Measurements from ENCODE around the gene RBM33.

Gene RBM33

DNA sequence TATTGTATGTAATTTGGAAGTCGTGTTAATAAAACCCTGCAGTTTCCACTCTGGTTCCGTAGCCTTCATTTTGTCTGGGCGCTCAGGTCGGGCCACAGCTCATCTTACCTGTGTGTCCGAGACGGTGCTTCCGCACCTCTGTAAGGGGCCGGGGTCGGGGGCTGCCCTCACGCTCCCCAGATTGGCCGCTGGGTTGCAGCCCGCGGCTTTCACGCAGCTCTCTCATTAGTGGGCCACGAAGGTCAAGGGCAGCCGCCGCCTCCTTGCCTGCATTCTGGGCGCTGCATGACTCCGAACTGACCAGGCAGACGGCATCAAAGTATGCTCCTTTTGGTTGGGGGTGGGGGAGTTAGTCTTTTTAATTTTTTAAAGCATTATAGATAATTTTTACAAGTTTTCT is 137.0 kb downstream of the RBM33 start:
- no peak for DNase-seq

DNA sequence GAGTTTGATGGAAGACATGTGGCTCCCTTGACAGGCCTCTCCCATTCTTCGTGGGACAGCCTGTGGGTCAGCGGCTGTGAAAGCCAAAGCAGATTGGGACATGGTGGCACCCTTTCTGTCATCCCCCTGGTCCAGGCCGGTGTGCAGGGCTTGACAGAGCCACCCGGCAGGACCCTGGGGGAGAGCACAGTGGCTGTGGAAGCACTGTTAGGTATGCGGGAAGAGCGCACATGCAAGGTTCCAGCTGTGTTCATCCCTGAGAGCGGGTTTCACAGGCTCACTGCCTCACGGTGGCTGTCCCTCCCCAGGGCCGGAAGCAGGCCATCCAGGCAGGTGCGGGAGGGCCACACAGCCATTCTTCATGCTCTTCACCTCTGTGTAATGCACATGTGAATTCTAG is 138.0 kb downstream of the RBM33 start:
- DNase-seq = no peak

DNA sequence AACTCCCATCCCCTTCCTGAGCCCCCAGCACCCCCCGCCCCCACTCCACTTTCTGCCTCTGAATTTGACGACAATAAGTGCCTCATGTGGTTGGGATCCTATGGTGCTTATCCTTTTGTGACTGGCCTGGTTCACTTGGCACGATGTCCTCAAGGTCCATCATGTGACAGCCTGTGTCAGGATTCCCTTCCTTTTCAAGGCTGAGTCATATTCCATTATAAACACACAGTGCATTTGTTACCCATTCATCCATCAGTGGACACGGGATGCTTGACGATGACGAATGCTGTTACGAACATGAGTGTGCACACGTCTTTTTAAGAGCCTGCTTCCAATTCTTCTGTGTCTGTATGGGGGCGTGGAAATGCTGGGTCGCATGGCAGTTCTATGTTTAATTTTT is 141.1 kb downstream of the RBM33 start:
- no peak for DNase-seq

DNA sequence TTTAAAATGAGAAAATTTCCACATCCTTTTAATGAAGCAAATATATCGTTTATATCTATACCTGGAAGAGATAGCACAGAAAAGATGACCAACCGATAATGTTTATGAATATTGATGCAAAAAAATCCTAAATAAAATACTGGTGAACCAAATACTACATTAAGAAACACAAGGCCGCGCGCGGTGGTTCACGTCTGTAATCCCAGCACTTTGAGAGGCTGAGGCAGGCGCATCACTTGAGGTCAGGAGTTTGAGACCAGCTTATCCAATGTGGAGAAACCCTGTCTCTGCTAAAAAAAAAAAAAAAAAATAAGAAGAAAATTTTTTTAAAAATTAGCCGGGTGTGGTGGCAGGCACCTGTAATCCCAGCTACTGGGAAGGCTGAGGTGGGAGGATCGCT is 142.0 kb downstream of the RBM33 start:
- DNase-seq = no peak

DNA sequence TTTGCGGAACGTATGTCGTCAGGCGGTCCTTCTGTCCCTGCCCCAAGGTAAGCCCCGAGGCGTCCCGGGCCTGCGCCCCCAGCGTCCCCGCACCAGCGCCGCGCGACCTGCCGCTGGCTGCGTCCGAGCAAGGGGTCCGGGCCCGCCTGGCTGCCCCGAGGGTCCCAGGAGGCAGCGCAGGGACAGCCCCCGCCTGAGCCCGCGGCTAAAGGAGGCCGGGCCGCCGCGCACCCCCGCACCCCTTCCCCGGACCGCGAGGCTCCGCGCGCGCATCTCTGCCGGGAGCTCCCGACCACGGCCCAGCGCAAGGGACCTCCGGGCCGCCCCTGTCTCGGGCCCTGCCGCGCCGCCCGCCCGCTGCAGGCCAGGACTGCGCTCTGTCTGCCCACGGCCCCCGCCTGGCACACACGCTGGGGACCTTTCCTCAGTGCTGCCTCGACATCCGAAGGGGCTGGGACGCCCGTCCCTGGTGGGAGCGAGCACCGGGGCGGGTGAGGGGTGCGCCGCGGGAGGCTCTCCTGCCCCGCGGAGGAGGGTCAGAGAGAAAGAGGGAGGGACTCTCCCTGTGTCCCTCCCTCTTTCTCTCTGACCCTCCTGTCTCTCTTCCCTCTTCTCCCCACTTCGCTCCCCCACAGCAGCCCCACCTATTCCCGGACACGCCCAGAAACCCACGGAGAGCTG is 142.8 kb downstream of the RBM33 start:
- DNase-seq = no peak

DNA sequence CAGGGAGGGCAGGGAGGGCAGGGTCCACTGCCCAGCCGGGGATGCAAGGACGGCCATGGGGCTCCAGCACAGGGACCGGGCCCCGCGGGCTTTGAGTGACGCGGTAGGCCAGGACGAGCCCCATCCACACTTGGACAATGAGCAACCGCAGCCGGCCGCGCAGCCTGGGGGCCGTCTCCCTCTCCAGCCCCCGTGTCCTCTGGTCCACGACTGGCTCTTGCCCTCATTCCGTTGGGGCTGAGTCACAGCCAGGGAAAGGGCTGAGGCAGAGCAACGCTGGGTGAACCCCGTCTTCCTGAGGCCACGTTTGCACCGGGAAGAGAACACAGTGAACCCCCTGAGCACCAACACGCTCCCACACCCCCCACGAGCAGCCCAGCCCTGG is 144.1 kb downstream of the RBM33 start:
- DNase-seq = no peak

DNA sequence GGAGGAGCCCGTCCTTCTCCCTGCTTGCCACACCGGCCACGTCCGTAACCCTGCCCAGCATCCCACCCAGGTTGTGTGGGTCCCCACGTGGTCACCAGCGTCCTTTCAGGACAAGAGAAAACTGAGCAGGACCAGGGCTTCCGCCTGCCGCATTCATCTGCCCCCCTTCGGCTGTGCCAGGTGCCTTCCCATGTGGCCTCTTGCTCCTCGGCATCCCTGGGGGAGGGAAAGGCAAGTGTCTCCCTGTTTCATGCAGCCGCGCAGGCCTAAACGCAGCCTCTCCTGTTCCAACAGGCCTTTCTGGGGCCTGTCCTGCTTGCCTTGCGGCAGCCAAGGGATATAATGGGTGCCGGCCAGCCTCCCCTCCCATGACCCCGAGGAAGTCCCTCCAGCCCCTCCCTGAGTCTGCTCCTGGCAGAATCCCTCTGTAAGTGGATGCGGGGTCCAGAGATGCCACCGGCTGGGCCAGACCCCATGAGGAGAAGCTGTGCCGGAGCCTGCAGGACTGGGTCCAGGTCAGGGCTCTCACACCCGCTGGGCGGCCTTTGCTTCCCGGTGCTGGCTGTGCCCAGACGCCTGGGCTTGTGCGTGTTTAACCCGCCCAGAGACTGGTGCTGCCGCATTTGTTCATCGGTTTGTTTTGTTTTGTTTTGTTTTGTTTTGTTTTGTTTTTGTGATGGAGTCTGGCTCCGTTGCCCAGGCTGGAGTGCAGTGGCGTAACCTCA is 144.7 kb downstream of the RBM33 start:
- DNase-seq = no peak

DNA sequence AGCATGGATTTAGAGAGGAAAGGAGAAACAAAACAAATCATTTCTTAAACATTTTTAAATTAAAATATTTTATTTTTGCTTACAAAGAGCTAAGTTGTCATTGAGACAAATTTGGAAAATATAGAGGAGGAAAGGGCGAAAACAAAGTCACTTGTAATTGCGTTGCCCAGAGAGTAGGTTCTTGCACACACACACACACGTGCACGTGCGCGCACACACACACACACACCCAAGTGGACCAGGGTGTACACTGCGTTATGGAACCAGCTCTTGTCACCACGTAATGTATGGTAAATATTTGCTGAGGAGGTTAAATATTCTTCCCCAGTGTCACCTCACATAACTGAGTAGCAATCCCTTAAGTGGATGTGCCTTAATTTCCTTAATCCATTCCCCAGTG is 146.2 kb downstream of the RBM33 start:
- no peak for DNase-seq

DNA sequence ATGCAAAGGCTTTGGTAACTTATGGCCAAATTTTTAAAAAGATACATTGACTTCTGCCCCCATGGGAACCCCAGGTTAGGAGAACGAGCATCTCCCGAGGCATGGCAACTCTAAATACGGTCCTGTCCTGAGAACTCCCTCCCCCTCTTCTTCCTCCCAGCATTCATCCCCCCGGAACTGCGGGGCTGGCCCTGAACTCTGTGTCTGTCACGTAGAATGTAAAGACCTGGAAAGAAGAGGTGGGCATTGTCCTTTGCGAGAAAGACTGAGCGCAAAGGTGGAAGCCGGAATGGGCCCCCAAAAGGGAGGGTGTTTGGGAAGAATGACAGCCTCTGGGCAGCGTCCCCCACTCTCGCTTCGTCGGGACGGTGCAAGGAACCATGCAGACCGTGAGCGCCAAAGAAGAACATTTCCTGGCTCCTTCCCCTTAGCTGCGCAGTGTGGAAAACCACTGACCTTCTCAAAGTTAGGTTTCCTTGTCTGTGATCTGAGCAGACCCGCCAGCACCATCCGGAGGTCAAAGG is 146.8 kb downstream of the RBM33 start:
- DNase-seq = no peak

DNA sequence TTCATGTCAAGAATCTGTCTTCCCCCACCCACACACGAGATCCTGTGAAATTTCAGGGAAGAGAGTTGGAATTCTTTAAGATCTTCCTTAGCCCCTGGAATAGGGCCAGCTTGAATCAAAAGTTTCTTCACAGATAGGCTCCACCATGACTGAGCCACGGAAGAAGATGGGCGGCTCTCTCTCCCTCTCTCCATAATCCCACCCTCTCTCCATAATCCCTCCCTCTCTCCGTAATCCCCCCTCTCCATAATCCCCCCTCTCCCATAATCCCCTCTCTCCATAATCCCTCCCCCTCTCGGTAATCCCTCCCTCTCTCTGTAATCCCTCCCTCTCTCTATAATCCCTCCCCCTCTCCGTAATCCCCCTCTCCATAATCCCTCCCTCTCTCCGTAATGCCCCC is 147.4 kb downstream of the RBM33 start:
- DNase-seq = no peak

DNA sequence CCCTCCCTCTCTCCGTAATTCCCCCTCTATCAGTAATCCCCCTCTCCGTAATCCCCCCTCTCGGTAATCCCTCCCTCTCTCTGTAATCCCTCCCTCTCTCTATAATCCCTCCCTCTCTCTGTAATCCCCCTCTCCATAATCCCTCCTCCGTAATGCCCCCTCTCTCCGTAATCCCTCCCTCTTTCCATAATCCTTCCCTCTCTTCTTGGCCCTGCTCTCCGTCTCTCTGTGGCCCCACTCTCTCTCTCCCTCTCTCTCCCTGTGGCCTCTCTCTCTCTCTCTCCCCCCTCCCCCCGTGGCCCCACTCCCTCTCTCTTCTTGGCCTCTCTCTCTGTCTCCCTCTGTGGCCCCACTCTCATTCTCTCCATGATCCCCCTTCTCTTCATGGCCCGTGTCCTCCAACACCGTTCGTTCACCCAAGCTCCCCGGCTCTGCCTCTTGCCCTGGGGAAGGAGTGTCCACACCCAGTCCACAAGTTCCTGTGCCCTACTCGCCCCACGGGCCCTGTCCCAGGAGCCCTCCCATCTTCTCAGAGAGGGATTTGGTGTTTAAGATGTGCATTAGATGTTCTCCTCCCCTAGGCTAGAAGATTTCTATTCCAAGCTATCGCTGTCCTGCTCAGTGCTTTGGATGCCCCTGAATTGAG is 148.0 kb downstream of the RBM33 start:
- DNase-seq = no peak

DNA sequence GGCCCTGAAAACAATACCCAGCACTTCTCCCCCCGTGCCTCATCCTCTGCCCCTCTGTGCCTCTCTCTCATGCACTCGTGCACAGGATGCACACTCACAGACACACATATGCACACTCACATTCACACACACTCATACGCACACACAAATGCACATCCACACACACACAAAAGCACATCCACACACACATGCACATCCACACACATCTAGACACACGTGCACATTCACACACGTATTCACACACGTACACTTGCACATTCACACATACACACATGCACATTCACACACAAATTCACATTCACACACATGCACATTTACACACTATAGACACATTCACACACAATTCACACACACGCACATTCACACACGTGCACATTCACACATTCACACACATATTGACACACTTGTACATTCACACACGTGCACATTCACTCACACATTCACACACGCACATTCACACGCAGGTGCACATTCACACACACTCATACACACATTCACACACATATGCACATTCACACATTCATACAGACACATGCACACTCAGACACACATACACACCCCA is 148.6 kb downstream of the RBM33 start:
- DNase-seq = no peak

DNA sequence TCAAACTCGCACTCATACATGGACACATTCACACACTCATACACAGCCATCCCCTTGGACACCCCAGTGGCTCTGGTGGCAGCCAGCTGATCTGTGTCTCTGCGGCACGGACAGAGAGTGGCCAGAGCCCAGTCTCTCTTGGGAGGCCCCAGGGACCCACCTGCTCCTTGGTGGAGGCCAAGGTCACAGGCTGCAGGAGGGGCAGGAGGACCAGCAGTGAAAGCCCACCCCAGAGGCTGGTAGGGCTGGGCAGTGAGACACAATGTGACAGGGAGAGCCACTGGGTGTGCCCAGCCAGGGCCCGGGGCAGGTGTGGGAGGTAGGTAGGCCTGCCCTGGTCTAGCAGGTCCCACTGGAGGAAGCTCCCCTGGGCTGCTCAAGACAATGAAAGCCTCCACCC is 149.3 kb downstream of the RBM33 start:
- no peak for DNase-seq

DNA sequence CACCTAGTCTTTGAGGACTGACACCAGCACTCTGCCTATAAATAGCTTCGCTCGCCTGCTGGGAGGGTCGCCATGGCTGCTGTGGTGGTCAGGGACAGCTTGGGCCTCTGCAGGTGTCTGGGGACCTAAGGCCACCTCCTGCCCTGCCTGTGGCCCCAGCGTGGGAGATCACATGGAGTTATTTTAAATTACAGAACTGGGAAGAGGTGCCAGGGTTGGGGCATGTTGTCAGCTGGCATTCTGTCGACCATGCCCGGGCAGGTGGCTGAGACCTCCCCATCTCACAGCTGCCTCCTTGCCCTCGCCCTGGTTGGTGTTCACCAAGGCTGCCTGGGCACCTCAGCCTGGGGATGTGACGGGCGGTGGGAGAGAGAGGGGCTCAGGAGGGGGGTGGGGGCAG is 149.7 kb downstream of the RBM33 start:
- DNase-seq = no peak

DNA sequence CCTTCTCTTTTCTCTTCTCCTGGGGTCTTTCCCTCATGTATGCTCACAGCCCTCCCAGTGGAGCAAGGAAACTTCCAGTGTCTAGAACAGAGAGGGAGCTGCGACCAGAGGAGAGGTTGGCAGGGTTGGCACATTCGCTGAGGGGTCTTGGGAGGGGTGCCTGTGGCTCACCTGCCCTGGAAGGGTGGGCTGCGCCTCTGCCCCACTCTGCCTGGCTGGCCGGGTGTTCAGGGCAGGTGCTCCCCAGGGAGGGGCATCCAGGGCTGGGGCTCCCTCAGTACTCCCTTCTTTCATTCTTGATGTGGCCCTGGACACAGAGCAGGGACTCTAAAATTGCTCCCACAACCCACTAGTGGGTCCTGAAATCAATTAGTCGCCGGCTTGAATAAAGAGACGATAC is 150.9 kb downstream of the RBM33 start:
- DNase-seq = no peak

DNA sequence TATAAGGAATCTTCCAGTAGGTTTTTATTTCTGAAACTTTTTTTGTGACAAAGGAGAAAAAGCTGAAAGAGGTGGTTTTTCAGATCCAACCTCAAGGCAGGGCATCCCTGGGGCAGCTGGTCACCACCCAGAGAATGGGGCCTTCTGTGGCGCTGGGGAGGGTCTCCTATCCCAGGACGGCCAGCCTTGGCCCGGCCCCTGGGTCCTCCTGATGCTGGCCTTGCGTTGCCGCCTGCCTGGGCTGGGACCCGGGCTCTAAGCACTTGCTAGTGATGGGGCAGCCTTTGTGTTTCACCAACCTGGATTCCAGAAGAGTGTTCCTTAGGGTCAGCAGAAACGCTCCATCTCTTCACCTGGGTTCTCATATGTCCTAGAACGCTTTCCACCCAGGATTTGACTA is 151.5 kb downstream of the RBM33 start:
- no peak for DNase-seq

DNA sequence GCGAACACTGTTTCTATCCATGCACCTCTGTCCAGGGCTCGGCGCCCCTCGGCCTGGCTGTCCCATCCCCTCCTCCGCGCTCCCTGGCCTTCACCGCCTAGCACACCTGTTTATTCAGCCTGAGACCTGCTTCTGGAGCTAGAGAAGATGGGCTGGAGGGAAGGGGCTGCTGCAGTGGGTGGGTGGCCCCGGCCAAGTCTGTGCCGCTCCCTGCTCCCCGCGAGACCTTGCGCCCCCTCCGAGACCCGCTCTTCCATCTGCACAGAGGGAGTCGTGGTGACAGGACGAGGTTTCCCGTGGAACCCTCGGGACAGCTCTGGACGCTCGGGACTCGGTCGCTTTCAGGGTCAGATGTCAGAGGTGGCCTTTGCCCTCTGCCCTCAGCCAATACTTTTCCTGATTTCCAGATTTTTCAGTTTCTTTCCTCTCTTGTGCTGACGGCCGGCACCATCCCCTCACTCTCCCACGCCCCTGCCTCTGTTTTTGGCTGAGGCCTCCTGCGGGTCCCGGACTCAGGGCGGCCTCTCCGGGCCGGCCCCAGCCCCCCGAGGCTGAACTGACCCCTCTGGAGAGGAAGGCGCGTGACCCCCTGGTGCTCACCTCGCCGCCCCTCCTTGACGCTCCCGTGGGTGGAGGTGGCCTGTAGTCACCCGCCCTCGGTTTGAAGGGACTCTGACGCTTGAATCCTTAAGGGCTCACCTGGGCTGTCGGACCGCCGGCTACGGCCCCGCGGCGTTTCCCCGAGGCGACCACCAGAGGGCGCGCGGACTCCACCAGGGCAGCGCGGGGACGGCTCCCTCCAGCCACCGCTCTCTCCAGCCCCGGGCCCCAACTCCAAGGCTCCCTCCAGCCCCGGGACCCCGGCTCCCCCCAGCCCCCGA is 152.2 kb downstream of the RBM33 start:
- DNase-seq = peak; percentile 27

DNA sequence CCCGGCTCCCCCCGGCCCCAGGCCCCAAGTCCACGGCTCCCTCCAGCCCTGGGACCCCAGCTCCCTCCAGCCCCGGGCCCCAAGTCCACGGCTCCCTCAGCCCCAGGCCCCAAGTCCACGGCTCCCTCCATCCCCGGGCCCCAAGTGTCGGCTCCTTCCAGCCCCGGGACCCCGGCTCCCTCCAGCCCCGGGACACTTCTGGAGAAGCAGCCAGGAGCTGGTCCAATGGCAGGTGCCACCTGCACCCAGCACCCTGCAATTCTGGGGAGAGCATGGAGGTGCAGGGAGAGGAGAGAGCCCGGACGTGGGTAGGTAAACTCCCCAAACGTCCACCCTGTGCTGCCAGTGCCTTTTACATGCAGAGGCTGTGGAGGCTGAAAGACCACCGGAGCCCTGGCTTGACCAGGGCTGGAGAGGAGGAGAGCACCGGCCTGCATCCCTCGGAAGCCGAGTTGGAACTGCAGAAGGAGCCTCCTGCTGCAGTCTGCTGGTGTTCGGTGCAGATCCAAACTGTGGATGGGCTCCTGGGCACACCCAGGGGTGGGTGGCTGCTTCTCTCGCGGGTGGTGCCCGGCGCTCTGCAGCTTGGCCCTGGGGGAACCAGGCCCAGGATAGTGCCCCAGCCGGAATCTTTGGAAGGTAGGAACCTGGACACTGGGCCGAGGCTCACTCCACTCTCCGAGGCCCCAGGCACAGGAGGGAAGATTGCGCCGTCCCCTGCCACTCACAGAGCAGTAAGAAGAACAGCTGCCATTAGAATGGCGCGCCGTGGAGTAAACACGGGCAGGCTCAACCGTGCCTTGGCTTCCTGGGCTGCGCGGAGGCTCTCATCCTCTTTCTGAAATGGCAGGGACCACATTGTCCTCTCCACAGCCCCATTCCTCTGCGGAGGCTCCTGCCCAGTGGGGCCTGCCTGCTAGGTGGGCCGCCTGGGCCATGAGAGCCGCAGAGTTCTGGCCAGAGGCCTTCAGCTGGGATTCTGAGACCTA is 153.1 kb downstream of the RBM33 start:
- DNase-seq = no peak

DNA sequence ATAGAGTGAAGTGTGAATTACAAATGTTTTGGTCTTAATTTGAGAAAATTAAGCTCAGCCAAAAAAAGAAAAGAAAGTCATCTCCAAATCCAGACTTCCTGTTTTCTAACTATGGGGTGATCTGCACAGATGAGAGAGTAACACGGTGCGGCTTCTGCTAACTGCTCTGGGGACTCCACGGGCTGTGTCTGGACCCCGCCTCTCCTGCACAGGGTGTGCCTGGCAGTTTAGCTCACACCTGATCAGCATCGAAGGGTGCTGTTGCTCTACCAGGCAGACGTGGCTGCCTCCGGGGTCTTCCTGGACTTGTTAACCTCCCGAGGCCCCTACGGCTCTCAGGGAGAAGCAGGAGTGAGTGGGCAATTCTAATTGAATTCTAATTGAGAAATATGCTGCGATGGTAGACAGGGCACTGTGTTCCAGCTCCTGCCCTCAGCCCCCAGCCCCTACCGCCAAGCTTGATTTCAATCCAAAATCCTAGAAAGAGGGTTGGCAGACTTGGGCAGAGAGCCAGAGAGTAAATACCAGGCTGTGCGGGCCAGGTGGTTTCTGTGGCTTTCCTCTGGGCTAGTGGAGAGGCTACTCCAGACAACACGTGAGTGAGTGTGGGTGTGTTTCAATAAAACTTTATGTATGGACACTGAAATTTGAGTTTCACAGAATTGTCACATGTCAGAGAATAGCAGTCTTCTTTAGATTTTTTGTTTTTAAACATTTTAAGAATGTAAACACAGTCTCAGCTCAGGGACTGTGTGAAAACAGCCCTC is 154.4 kb downstream of the RBM33 start:
- no peak for DNase-seq

DNA sequence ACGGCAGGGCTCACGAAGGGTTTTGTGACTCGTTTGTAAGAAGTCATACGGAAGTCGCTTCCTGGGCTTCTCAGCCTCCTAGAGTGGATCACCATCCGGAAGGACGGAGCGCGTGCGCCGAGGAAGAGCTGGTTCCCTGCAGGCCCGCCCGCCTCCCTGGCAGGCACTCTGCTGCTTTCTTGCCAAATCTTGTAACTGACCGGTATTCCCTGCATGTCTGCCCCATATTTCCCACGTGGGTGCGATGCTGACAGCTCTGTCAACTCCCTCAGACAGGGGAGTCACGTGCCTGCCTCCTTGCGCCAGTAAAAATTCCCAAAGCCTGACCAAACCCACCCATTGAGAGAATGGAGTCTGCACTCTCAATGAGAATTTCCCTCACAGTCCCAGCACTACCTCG is 155.1 kb downstream of the RBM33 start:
- no peak for DNase-seq

DNA sequence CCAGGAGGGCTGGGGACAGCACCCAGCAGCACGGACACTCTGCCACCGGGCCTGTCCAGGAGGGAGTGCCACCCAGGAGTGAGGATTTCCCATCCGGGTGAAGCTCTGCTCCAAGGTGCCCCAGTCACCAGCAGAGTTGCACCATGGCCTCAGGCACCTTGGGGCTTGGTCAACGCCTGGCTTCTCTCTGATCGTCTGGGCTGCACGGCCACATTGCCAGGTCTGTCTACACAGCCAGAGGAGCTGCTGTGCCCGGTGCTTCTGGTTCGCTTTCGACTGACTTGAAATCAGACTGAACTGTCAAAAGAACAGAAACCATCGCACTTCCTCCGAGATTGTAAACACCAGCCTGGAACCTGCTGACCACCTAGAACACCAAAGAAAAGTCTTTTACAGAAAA is 155.8 kb downstream of the RBM33 start:
- DNase-seq = no peak
